Measurements from ENCODE around the gene DYNLRB2. TPM values are rescaled to one million over a fixed set of nuclear protein-coding genes. Genes with fewer than 3 reads are reported as not detected.

The DYNLRB2 gene
- total and polyA plus RNA-seq, 2 experiments from 2014 or later: 2.3 TPM; not detected in 1

DNA sequence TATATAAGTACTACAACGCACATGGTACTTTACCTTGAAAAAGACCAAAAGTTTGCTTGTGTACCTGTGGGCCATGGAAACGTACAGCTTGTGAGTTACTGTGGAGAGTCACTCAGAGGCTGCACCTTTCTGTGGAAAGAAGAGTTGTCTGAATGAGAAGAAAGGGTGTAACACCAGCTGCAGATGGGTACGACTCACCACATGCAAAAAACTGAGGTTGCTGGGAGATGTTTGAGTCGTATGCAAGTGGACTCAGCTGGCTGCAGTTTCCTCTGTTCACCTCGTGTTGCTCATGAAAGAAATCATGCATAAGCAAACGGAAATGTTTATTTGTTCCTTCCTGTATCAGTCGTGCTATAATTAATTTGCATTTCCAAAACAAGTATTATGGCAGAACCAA lies 22.4 kb upstream of the DYNLRB2 start:
- Histone ChIP-seq H3K36me3 (no peaks in the 10 kb centered on the region), H3K27me3 (no peaks in the 10 kb centered on the region), H3K27ac (no peak overlapping the region), H3K4me1 (ENCODE audit: low read depth) (no peaks in the 10 kb centered on the region), H3K4me3 (no peak overlapping the region), H3K9me3 (ENCODE audit: low read depth) (no peaks in the 10 kb centered on the region)
- no peak for DNase-seq (ENCODE audit: low read depth in 1 of 2, low spot score in 1 of 2)
- TF ChIP-seq, protein P1, sequence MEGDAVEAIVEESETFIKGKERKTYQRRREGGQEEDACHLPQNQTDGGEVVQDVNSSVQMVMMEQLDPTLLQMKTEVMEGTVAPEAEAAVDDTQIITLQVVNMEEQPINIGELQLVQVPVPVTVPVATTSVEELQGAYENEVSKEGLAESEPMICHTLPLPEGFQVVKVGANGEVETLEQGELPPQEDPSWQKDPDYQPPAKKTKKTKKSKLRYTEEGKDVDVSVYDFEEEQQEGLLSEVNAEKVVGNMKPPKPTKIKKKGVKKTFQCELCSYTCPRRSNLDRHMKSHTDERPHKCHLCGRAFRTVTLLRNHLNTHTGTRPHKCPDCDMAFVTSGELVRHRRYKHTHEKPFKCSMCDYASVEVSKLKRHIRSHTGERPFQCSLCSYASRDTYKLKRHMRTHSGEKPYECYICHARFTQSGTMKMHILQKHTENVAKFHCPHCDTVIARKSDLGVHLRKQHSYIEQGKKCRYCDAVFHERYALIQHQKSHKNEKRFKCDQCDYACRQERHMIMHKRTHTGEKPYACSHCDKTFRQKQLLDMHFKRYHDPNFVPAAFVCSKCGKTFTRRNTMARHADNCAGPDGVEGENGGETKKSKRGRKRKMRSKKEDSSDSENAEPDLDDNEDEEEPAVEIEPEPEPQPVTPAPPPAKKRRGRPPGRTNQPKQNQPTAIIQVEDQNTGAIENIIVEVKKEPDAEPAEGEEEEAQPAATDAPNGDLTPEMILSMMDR (IDR thresholded peaks at IDR 0.05; ENCODE audit: low read depth, low read length): no peak

DNA sequence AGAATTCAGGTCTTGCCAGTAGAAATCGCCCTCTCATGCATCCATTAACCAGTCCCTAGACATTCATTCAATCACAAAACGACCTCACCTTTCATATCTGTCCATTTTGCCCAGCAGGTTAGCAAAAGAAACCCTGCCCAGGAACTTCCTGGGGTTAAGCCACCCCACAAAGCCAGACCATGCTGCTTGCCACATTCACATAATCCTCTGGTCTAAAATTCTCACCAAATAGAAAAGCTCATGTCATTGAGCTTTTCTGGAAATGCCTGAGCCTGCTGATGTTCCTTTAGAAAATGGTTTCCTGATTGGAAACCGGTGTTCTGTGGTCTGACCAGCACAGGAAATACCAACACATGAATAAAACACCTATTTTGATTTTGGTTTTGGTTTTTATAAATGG lies 21.6 kb upstream of the DYNLRB2 start:
- no peaks in the 10 kb centered on the region for H3K9me3 ChIP-seq (ENCODE audit: low read depth)
- TF ChIP-seq, protein P1 (IDR thresholded peaks at IDR 0.05; ENCODE audit: low read depth, low read length): no peak
- no peak overlapping the region for H3K4me3 ChIP-seq
- no peaks in the 10 kb centered on the region for H3K36me3 ChIP-seq
- H3K27ac ChIP-seq: no peak overlapping the region
- no peaks in the 10 kb centered on the region for H3K4me1 ChIP-seq (ENCODE audit: low read depth)
- no peak for DNase-seq (ENCODE audit: low read depth in 1 of 2, low spot score in 1 of 2)
- H3K27me3 ChIP-seq: no peaks in the 10 kb centered on the region

DNA sequence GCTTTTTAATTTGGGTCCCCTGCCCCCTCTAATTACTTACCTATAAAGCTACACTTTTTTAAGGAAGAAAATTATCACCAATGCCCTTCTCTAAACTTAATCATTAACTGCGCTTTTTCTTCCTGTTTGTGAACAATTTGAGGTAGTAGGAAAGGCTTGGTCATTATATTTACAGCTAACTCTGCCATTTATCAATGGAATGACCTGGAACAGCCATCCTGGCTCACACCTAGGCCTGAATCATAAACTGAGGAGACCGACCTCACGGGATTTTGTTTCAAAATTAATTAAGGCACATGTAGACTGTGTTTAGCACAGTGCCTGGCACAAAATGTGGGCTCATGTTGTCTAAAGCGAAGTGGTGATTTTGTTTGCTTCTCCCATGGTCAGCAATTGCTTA lies 15.4 kb upstream of the DYNLRB2 start:
- Histone ChIP-seq H3K27ac (no peak overlapping the region), H3K27me3 (peaks cover 13% of the 10 kb centered on the region), H3K4me1 (ENCODE audit: low read depth) (no peaks in the 10 kb centered on the region), H3K4me3 (no peak overlapping the region), H3K36me3 (no peaks in the 10 kb centered on the region), H3K9me3 (ENCODE audit: low read depth) (no peaks in the 10 kb centered on the region)
- TF ChIP-seq, protein P1 (IDR thresholded peaks at IDR 0.05; ENCODE audit: low read depth, low read length): no peak
- no peak for DNase-seq (ENCODE audit: low read depth in 1 of 2, low spot score in 1 of 2)

DNA sequence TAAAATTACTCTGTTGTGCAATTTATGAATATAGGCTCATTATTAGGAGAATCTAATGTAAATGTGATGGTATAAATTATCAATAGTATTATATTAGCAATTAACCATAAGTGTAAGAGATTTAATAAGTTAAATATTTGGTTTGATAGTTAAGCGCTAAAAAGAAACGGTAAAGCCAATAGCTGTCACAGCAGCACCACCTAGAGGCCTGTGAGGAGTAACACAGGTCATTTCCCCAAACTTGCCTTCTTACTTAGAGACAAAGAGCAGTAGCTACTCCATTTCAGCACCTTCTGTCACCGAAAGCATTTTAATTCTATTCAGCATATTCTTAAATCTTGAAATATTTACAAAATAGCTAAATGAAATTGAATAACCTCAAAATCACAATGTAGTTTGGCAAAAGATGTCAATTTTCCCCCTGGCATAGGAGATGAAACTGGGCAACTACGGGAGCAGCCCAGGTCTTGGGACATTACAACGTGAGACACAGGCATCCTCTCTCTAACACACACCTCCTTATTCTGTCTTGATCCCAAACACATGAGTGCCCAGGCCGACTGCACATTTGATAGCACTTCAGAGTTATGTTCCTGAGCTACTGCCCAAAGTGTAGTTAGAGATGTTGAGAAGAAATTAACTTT lies 14.3 kb upstream of the DYNLRB2 start:
- Histone ChIP-seq H3K27ac (no peak overlapping the region), H3K36me3 (no peaks in the 10 kb centered on the region), H3K4me1 (ENCODE audit: low read depth) (no peaks in the 10 kb centered on the region), H3K4me3 (no peak overlapping the region), H3K9me3 (ENCODE audit: low read depth) (no peaks in the 10 kb centered on the region), H3K27me3 (peaks cover 18% of the 10 kb centered on the region)
- TF ChIP-seq, protein P1 (IDR thresholded peaks at IDR 0.05; ENCODE audit: low read depth, low read length): peak; percentile 85
- DNase-seq (ENCODE audit: low read depth in 1 of 2, low spot score in 1 of 2): peak; percentile 74 to 79

DNA sequence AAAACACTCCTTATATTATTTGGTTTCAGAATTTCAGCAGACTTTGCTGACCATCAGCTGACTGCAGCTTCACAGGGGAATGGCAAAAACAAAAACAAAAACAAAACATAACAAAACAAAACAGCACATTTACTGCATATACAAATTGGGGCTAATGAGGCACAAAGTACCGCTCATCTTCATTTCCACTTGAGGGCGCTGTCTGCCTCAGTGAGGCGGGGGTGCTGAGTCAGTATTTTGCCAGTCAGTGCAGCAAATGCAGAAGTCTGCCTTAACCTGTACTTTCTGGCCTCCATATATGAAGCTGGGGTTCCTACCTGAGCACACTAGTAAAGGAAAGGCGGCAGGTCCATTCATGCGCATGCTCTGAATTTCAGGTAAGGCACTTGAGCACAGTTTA lies 13.5 kb upstream of the DYNLRB2 start:
- no peaks in the 10 kb centered on the region for H3K9me3 ChIP-seq (ENCODE audit: low read depth)
- peaks cover 26% of the 10 kb centered on the region for H3K27me3 ChIP-seq
- DNase-seq (ENCODE audit: low read depth in 1 of 2, low spot score in 1 of 2): peak; percentile 9 to 27
- no peaks in the 10 kb centered on the region for H3K4me1 ChIP-seq (ENCODE audit: low read depth)
- no peak overlapping the region for H3K4me3 ChIP-seq
- TF ChIP-seq, protein P1 (IDR thresholded peaks at IDR 0.05; ENCODE audit: low read depth, low read length): peak; percentile 41
- H3K27ac ChIP-seq: no peak overlapping the region
- no peaks in the 10 kb centered on the region for H3K36me3 ChIP-seq
